Measurements from ENCODE around the gene CPN1. TPM values are rescaled to one million over a fixed set of nuclear protein-coding genes. Genes with fewer than 3 reads are reported as not detected.
A peak's percentile ranks its signal among the peaks of the same experiment; 100 is the strongest.

The CPN1 gene
- total RNA-seq, 3 donors from 2014 or later (not counting 1 experiment from before 2014, with no cell fraction given): not detected

DNA sequence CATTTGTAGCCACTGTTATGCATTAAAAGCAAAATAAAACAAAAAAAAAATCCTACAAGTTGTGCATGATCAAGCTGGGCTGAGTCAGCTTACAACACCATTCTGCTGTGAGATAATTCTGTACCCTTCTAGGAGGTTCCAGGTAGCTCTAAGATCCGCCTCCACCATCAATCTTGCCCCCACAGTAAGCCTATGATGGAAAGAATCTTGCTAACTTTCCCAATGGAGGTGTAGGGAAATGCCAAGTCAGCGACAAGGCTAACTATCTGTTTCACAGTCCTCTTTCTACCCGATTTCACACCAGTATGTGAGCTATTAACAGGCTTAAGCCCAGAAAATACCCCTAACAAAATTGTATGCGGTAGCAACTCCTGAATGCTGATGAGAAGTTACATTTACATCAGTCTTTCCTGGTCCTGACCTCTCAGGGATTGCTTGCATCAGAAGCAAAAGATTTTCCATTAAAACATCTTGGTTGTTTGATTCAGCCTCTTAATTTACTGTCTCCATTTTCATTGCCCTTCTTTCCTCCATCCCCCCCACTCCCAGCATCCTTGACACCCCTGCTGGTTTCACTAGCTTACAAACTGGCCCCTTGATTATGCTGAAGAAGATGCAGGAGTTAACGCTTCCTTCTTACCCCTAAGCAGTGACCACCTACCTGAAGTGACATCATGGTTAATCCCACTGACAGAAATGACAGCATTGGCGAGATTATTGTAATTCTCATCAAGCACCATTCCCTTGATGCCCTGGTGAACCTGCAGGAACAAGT, 27.8 kb downstream of the CPN1 start:
- Mint-ChIP-seq H3K27me3 (ENCODE audit: low read depth in 2 of 2) (peaks cover 0 to 8% of the 10 kb centered on the region in 2 donors), H3K4me1 (no peaks in the 10 kb centered on the region), H3K4me3 (no peak overlapping the region), H3K27ac (no peak overlapping the region), H3K36me3 (no peaks in the 10 kb centered on the region), H3K9me3 (no peaks in the 10 kb centered on the region)
- 79% methylated on average over 5 of the region's 6 CpGs for WGBS (ENCODE audit: insufficient coverage)
- DNase-seq: no peak
- no peaks in the 10 kb centered on the region for H3K9me3 ChIP-seq (ENCODE audit: control insufficient read depth, insufficient read depth, low read length)
- no peak for ATAC-seq
- no peak overlapping the region for H3K27ac ChIP-seq (ENCODE audit: low read length)
- TF ChIP-seq, protein P1, sequence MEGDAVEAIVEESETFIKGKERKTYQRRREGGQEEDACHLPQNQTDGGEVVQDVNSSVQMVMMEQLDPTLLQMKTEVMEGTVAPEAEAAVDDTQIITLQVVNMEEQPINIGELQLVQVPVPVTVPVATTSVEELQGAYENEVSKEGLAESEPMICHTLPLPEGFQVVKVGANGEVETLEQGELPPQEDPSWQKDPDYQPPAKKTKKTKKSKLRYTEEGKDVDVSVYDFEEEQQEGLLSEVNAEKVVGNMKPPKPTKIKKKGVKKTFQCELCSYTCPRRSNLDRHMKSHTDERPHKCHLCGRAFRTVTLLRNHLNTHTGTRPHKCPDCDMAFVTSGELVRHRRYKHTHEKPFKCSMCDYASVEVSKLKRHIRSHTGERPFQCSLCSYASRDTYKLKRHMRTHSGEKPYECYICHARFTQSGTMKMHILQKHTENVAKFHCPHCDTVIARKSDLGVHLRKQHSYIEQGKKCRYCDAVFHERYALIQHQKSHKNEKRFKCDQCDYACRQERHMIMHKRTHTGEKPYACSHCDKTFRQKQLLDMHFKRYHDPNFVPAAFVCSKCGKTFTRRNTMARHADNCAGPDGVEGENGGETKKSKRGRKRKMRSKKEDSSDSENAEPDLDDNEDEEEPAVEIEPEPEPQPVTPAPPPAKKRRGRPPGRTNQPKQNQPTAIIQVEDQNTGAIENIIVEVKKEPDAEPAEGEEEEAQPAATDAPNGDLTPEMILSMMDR (IDR thresholded peaks at IDR 0.05): no peak
- intact Hi-C loops (cut with micrococcal nuclease): no loop called here
- no peaks in the 10 kb centered on the region for H3K4me1 ChIP-seq (ENCODE audit: control insufficient read depth, insufficient read depth, low read length)
- H3K36me3 ChIP-seq (ENCODE audit: control insufficient read depth, insufficient read depth, low read length): no peaks in the 10 kb centered on the region
- no peaks in the 10 kb centered on the region for H3K27me3 ChIP-seq (ENCODE audit: control insufficient read depth, insufficient read depth, low read length)
- H3K4me3 ChIP-seq (ENCODE audit: low read length): no peak overlapping the region

DNA sequence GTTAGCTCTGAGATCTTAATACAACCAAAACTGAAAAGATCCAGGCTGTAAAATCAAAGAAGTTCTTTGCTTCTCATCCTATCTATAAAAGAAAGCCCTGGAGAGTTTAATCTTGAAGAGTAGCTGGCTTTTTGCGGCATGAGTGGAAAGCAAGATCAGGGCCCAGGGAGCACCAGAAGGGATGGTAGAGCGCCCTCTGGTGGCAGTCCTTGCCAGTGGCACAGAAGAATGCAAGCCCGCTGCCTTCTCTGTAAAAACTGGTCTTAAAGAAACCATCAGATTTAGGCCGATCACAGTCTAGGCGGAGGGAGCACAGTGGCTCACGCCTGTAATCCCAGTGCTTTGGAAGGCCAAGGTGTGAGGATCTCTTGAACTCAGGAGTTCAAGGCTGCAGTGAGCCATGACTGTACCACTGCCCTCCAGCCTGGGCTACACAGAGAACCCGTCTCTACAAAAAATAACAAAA, 35.6 kb downstream of the CPN1 start:
- Histone ChIP-seq H3K27ac (ENCODE audit: low read length) (no peak overlapping the region), H3K4me3 (ENCODE audit: low read length) (no peak overlapping the region), H3K9me3 (ENCODE audit: control insufficient read depth, insufficient read depth, low read length) (no peaks in the 10 kb centered on the region), H3K36me3 (ENCODE audit: control insufficient read depth, insufficient read depth, low read length) (no peaks in the 10 kb centered on the region), H3K4me1 (ENCODE audit: control insufficient read depth, insufficient read depth, low read length) (no peaks in the 10 kb centered on the region), H3K27me3 (ENCODE audit: control insufficient read depth, insufficient read depth, low read length) (no peaks in the 10 kb centered on the region)
- Mint-ChIP-seq H3K27me3 (ENCODE audit: low read depth in 2 of 2) (peaks cover 5 to 11% of the 10 kb centered on the region in 2 donors), H3K9me3 (no peaks in the 10 kb centered on the region), H3K4me3 (no peak overlapping the region), H3K27ac (no peak overlapping the region), H3K36me3 (no peaks in the 10 kb centered on the region), H3K4me1 (no peaks in the 10 kb centered on the region)
- TF ChIP-seq, protein P1 (IDR thresholded peaks at IDR 0.05): peak; percentile 93
- WGBS (ENCODE audit: insufficient coverage): 26% methylated on average over 7 of the region's 7 CpGs
- intact Hi-C loops (cut with micrococcal nuclease): loop anchor here (1.0 kb wide), 1 partner anchor 200 kb away; no protein-coding TSS in a partner anchor
- peak; percentile 75 to 87 for DNase-seq
- ATAC-seq: peak; percentile 68 to 85 (median 82)

DNA sequence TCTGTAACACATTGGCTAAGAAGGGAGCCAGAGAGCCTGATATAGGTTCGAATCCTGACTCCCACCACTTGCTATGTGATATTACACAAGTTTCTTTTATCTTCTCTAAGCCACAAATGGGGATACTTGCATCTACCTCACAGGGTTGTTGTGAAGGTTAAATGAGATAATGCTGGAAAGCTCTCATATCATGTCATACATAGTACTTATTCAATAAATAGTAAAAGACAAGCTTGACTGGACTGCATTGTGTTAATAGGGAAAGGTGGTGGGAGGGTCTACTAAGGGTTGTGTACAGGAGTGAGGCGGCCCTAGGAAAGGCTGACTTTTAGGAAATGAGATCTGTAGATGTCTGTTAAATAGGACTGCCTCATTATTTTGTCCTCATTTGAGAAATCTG, 36.1 kb downstream of the CPN1 start:
- Mint-ChIP-seq H3K9me3 (no peaks in the 10 kb centered on the region), H3K4me1 (no peaks in the 10 kb centered on the region), H3K27ac (no peak overlapping the region), H3K36me3 (no peaks in the 10 kb centered on the region), H3K27me3 (ENCODE audit: low read depth in 2 of 2) (peaks cover 5 to 11% of the 10 kb centered on the region in 2 donors), H3K4me3 (no peak overlapping the region)
- ATAC-seq: no peak
- Histone ChIP-seq H3K4me1 (ENCODE audit: control insufficient read depth, insufficient read depth, low read length) (no peaks in the 10 kb centered on the region), H3K4me3 (ENCODE audit: low read length) (no peak overlapping the region), H3K9me3 (ENCODE audit: control insufficient read depth, insufficient read depth, low read length) (no peaks in the 10 kb centered on the region), H3K27me3 (ENCODE audit: control insufficient read depth, insufficient read depth, low read length) (no peaks in the 10 kb centered on the region), H3K27ac (ENCODE audit: low read length) (no peak overlapping the region), H3K36me3 (ENCODE audit: control insufficient read depth, insufficient read depth, low read length) (no peaks in the 10 kb centered on the region)
- WGBS (ENCODE audit: insufficient coverage): 60% methylated on average over 1 of the region's 2 CpGs
- TF ChIP-seq, protein P1 (IDR thresholded peaks at IDR 0.05): no peak
- no peak for DNase-seq
- intact Hi-C loops (cut with micrococcal nuclease): no loop called here
